ENCODE data around the gene GBGT1. TPM values are rescaled to one million over a fixed set of nuclear protein-coding genes. Genes with fewer than 3 reads are reported as not detected.
A peak's percentile ranks its signal among the peaks of the same experiment; 100 is the strongest.

Gene GBGT1
- total and polyA plus RNA-seq, 4 donors: 6.1 to 42.9 (median 23.2) TPM

DNA sequence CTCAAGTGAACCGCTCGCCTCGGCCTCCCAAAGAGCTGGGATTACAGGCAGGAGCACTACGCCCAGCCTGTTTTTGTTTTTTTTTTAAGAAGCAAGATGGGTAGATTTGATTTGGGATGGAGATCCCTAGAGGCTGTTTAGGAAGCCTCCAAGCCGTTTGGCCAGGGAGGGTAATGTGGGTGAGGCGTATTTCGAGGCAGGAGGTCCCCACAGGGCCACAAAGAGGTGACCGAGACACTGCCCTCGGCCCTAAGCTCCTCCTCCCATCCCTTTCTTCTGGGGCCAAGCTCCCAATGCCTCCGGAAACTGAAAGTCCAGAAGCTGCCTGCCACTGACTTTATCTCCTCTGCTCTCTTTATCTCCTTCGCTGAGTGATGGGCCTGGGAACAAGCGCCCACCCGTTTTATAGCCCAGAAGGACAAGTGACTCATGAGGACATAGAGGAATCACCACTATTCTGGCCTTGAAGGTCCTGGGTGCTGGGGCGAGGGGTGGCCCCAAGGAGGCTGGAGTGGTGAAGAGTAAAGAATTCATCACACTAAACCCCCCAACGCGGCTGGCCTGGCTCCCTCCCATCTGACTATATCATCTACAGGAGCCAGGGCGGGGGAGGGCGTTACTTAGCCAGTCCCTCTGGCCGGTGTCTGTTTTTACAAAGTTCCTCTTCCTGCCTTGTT, 40.6 kb downstream of the GBGT1 start:
- H3K4me3 ChIP-seq: no peak overlapping the region
- TF ChIP-seq, protein P1, sequence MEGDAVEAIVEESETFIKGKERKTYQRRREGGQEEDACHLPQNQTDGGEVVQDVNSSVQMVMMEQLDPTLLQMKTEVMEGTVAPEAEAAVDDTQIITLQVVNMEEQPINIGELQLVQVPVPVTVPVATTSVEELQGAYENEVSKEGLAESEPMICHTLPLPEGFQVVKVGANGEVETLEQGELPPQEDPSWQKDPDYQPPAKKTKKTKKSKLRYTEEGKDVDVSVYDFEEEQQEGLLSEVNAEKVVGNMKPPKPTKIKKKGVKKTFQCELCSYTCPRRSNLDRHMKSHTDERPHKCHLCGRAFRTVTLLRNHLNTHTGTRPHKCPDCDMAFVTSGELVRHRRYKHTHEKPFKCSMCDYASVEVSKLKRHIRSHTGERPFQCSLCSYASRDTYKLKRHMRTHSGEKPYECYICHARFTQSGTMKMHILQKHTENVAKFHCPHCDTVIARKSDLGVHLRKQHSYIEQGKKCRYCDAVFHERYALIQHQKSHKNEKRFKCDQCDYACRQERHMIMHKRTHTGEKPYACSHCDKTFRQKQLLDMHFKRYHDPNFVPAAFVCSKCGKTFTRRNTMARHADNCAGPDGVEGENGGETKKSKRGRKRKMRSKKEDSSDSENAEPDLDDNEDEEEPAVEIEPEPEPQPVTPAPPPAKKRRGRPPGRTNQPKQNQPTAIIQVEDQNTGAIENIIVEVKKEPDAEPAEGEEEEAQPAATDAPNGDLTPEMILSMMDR (IDR thresholded peaks at IDR 0.05; ENCODE audit: control extremely low read depth, extremely low read depth): no peak
- no peak overlapping the region for H3K9ac ChIP-seq (ENCODE audit: insufficient read depth in 1 of 2, low read length in 2 of 2)
- no peak for ATAC-seq (ENCODE audit: insufficient read depth, low FRiP score)
- H3K36me3 ChIP-seq (ENCODE audit: control insufficient read depth in 4 of 4, insufficient read depth in 4 of 4, low read length in 4 of 4): no peaks in the 10 kb centered on the region
- peak overlapping the region; percentile 69 to 87 for H3K27ac ChIP-seq (ENCODE audit: low read depth in 1 of 2, low read length in 1 of 2)
- no peaks in the 10 kb centered on the region for H3K27me3 ChIP-seq (ENCODE audit: control insufficient read depth in 3 of 3, insufficient read depth in 3 of 3, low read length in 2 of 3)
- 56 to 61% methylated on average over 19 of the region's 19 CpGs for WGBS, 2 donors
- peak in 1 of 3 donors; percentile 42 for DNase-seq
- H3K9me3 ChIP-seq (ENCODE audit: control insufficient read depth in 4 of 4, insufficient read depth in 3 of 4, low read length in 3 of 4): no peaks in the 10 kb centered on the region
- H3K4me1 ChIP-seq (ENCODE audit: control insufficient read depth in 5 of 5, insufficient read depth in 5 of 5, low read length in 5 of 5): peaks cover 8 to 37% (median 14%) of the 10 kb centered on the region in 5 donors

DNA sequence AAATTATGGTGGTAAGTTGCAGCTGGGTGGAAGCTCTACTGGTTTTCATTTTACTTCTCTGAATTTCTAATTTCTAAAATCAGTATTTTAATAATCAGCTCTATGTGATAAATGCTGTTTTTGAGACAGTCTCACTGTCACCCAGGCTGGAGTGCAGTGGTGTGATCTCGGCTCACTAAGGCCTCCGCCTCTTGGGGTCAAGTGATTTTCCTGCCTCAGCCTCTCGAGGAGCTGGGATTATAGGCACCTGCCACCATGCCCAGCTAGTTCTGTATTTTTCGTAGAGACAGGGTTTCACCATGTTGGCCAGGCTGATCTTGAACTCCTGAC, 41.1 kb downstream of the GBGT1 start:
- H3K9ac ChIP-seq (ENCODE audit: insufficient read depth in 1 of 2, low read length in 2 of 2): no peak overlapping the region
- DNase-seq: no peak
- H3K4me3 ChIP-seq: no peak overlapping the region
- WGBS, 2 donors: 67 to 70% methylated on average over 4 of the region's 4 CpGs
- H3K4me1 ChIP-seq (ENCODE audit: control insufficient read depth in 5 of 5, insufficient read depth in 5 of 5, low read length in 5 of 5): peaks cover 8 to 40% (median 14%) of the 10 kb centered on the region in 5 donors
- TF ChIP-seq, protein P1 (IDR thresholded peaks at IDR 0.05; ENCODE audit: control extremely low read depth, extremely low read depth): no peak
- H3K27me3 ChIP-seq (ENCODE audit: control insufficient read depth in 3 of 3, insufficient read depth in 3 of 3, low read length in 2 of 3): no peaks in the 10 kb centered on the region
- no peak for ATAC-seq (ENCODE audit: insufficient read depth, low FRiP score)
- H3K27ac ChIP-seq (ENCODE audit: low read depth in 1 of 2, low read length in 1 of 2): peak overlapping the region; percentile 87 to 97
- H3K36me3 ChIP-seq (ENCODE audit: control insufficient read depth in 4 of 4, insufficient read depth in 4 of 4, low read length in 4 of 4): no peaks in the 10 kb centered on the region
- no peaks in the 10 kb centered on the region for H3K9me3 ChIP-seq (ENCODE audit: control insufficient read depth in 4 of 4, insufficient read depth in 3 of 4, low read length in 3 of 4)

DNA sequence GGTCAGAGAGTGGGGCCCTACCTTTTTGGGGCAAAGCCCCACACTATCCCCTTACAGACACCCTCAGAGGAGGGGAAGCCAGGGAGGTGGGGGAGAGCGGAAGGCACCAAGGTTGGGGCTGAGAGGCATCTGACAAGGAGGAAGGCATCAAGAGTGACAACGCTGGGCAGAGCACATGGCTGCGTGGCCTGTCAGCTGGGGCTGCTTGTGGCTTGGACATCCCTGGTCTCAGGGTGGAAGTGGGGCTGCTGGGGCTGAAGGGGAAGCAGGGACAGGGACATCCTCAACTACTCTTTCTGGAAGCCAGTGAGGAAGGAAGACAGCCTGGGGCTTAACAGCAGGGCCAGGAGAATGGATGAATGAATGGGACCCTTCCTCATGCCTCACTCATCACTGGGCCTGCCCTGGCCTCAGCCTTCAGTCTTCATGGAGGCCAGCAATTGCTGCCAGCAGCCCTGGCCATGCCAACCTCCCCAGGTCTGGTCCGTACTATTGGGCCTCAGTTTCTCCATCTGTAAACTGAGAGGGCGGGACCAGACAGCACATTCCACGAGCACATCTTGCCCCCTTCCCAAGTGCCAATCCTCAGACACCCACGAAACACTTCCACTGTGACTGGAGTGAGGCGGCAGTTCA, 41.7 kb downstream of the GBGT1 start:
- H3K9me3 ChIP-seq (ENCODE audit: control insufficient read depth in 4 of 4, insufficient read depth in 3 of 4, low read length in 3 of 4): no peaks in the 10 kb centered on the region
- H3K9ac ChIP-seq (ENCODE audit: insufficient read depth in 1 of 2, low read length in 2 of 2): no peak overlapping the region
- DNase-seq: no peak
- TF ChIP-seq, protein P1 (IDR thresholded peaks at IDR 0.05; ENCODE audit: control extremely low read depth, extremely low read depth): no peak
- H3K27ac ChIP-seq (ENCODE audit: low read depth in 1 of 2, low read length in 1 of 2): peak overlapping the region; percentile 87 to 97
- 73 to 80% methylated on average over 8 of the region's 8 CpGs for WGBS, 2 donors
- peak; percentile 1 for ATAC-seq (ENCODE audit: insufficient read depth, low FRiP score)
- H3K4me3 ChIP-seq: no peak overlapping the region
- peaks cover 7 to 43% (median 14%) of the 10 kb centered on the region in 5 donors for H3K4me1 ChIP-seq (ENCODE audit: control insufficient read depth in 5 of 5, insufficient read depth in 5 of 5, low read length in 5 of 5)
- no peaks in the 10 kb centered on the region for H3K36me3 ChIP-seq (ENCODE audit: control insufficient read depth in 4 of 4, insufficient read depth in 4 of 4, low read length in 4 of 4)
- H3K27me3 ChIP-seq (ENCODE audit: control insufficient read depth in 3 of 3, insufficient read depth in 3 of 3, low read length in 2 of 3): no peaks in the 10 kb centered on the region
